Skeletal muscle tissue (tissue), 4 donors: ENCODE results near the gene OTOGL. TPM values are rescaled to one million over a fixed set of nuclear protein-coding genes. Genes with fewer than 3 reads are reported as not detected.

Source experiments
- H3K27ac ChIP-seq: one replicate; pipeline ENCODE4 v1.7.0; 2013; ENCODE audit warnings: mild to moderate bottlenecking, low read depth, low read length, inconsistent platforms
- H3K27me3 ChIP-seq, 3 donors: one replicate each; pipeline ENCODE4 v1.7.0; 2013; ENCODE audit warnings: low read length in 3 of 3; ENCODE audit not compliant: control insufficient read depth in 3 of 3, insufficient read depth in 3 of 3
- H3K36me3 ChIP-seq, 3 donors: one replicate each; pipeline ENCODE4 v1.7.0; 2013; ENCODE audit warnings: low read length in 3 of 3; ENCODE audit not compliant: control insufficient read depth in 3 of 3, insufficient read depth in 3 of 3
- H3K4me1 ChIP-seq, 3 donors: one replicate each; pipeline ENCODE4 v1.7.0; 2013; ENCODE audit warnings: low read length in 3 of 3, mild to moderate bottlenecking in 3 of 3; ENCODE audit not compliant: control insufficient read depth in 3 of 3, insufficient read depth in 3 of 3
- H3K4me3 ChIP-seq, 3 donors: one replicate each; pipeline ENCODE4 v1.7.0; 2013; ENCODE audit warnings: low read length in 3 of 3
- H3K9ac ChIP-seq, 3 donors: one replicate each; pipeline ENCODE4 v1.7.0; 2013; ENCODE audit warnings: low read length in 3 of 3, mild to moderate bottlenecking in 3 of 3, moderate library complexity in 2 of 3, low read depth in 1 of 3
- H3K9me3 ChIP-seq, 3 donors: one replicate each; pipeline ENCODE4 v1.7.0; 2013; ENCODE audit warnings: low read length in 3 of 3; ENCODE audit not compliant: control insufficient read depth in 3 of 3
- total RNA-seq: library from RNA; depleted of rRNA; stranded (reverse); fragments of >200 nt; gene quantifications from one replicate; pipeline ENCODE4 v1.2.3, GENCODE V29; 2014
- donor health status: Osteomylitis.

The OTOGL gene
- total RNA-seq, 1 donor from 2014 or later: 0.52 TPM

DNA sequence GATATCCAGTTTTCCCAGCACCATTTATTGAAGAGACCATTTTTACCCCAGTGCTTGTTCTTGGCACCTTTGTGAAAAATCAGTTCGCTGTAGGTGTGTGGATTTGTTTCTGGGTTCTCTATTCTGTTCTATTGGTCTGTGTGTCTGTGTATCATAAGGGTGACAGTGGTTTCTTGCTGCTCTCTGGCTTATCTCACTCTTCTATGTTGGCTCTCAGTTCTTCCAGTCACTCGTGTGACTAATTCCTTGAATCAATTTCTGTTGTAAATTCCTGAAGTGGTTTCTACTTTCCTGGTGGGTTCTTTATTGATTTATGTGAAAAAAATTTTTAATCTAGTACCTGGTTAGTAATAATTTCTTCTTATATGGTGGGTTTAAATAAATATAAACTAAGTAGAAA lies 58.3 kb downstream of the OTOGL start:
- Histone ChIP-seq H3K9me3 (no peaks in the 10 kb centered on the region), H3K27ac (no peak overlapping the region), H3K4me3 (no peak overlapping the region), H3K9ac (no peak overlapping the region), H3K4me1 (no peaks in the 10 kb centered on the region), H3K27me3 (no peaks in the 10 kb centered on the region), H3K36me3 (no peaks in the 10 kb centered on the region)

DNA sequence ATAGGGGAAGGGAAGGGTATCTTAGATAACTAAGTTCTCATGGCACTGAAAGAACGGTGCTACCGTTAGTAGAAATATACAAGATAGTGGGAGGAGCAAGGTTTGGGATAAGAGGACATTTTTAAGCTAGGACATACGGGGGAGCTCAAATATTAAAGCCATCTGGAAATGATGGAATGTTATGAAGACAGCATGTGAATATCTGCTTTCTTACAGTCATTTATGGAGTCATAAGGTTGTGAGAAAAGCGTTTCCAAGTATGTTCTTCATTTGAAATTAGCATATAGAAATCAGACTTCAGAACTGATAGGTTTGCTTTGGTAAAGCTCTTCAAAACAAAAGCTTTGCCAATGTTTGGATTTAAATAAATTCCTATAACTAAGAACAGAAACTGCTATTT lies 62.3 kb downstream of the OTOGL start:
- no peaks in the 10 kb centered on the region for H3K36me3 ChIP-seq
- H3K9me3 ChIP-seq: no peaks in the 10 kb centered on the region
- no peak overlapping the region for H3K4me3 ChIP-seq
- H3K9ac ChIP-seq: no peak overlapping the region
- H3K27ac ChIP-seq: no peak overlapping the region
- no peaks in the 10 kb centered on the region for H3K4me1 ChIP-seq
- H3K27me3 ChIP-seq: no peaks in the 10 kb centered on the region

DNA sequence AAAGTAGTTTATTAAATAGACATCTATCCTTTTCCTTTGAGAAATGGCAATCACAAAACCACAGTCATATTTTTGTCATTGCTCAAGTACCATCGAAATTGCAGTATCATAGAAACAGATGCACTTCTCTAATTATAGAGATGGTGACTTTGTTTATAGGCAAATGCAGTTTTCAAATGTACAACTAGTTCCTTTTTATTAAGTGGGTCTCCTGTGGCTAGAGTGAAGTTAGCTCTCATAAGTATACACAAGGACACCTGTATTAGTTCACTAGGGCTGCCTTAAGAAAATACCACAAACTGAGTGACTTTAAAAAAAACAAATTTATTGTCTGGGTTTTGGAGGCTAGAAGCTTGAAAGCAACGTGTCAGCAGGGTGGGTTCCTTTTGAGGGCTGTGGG lies 62.8 kb downstream of the OTOGL start:
- H3K36me3 ChIP-seq: no peaks in the 10 kb centered on the region
- no peaks in the 10 kb centered on the region for H3K4me1 ChIP-seq
- H3K27me3 ChIP-seq: no peaks in the 10 kb centered on the region
- no peak overlapping the region for H3K9ac ChIP-seq
- no peak overlapping the region for H3K27ac ChIP-seq
- no peak overlapping the region for H3K4me3 ChIP-seq
- no peaks in the 10 kb centered on the region for H3K9me3 ChIP-seq

DNA sequence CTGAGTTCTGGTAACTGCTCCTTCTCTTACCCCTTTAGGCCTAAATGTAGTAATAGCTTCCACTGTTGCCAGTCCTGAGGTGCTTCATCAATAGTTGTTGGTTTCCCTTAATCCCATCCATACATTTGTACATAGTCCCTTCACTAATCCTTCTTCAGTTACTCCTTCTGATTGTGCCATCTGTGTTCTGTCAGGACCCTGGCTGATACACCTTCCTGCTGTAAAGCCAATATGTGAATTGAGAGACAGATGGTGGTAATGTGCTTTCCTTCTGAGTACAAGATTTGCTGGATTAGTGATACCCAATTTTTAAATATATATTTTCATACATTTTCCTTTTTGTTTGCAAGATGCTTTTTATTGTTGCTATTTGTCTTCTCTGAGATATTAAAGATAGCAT lies 66.4 kb downstream of the OTOGL start:
- Histone ChIP-seq H3K27me3 (no peaks in the 10 kb centered on the region), H3K36me3 (no peaks in the 10 kb centered on the region), H3K4me3 (no peak overlapping the region), H3K9ac (no peak overlapping the region), H3K27ac (no peak overlapping the region), H3K4me1 (no peaks in the 10 kb centered on the region), H3K9me3 (no peaks in the 10 kb centered on the region)

DNA sequence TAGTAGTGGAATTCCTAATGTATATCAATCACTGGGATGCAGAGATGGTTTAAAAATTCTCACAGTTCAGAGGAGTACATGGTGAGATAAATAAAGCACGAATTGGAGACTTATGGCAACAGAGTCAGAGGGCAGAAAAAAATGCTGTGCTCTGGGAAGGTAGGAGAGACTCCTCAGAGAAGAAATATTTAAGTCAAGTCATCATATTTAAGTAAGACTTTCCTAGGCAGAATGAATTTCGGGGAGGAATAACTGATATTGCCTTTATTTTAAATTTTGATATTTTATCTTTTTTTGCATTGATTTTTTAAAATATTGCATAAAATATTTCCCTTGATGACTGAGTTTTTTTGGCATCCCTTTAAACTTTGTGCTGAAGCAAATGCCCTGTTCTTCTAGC lies 67.4 kb downstream of the OTOGL start:
- no peaks in the 10 kb centered on the region for H3K4me1 ChIP-seq
- H3K9ac ChIP-seq: no peak overlapping the region
- H3K27ac ChIP-seq: no peak overlapping the region
- no peaks in the 10 kb centered on the region for H3K27me3 ChIP-seq
- H3K36me3 ChIP-seq: no peaks in the 10 kb centered on the region
- H3K4me3 ChIP-seq: no peak overlapping the region
- H3K9me3 ChIP-seq: no peaks in the 10 kb centered on the region

DNA sequence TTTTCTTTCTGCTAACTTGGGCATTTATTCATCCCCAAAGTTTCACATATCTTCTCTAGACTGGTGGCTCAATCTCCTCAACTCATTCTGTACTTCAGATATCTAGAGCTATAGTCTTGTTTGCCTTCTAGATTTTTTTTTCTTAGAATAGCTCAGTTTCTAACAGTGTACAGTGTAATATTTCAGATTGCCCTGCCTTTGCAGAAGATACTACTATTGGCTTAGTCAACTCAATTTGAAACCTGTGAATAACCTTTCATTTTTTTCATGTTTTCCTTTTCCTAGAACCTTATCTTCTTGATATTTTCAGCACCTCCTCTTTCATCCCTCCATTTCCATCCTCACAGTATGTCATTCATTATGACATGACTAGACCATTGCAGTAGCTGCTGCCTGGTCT lies 69.6 kb downstream of the OTOGL start:
- Histone ChIP-seq H3K27me3 (no peaks in the 10 kb centered on the region), H3K36me3 (no peaks in the 10 kb centered on the region), H3K4me1 (no peaks in the 10 kb centered on the region), H3K27ac (no peak overlapping the region), H3K9ac (no peak overlapping the region), H3K4me3 (no peak overlapping the region), H3K9me3 (no peaks in the 10 kb centered on the region)

DNA sequence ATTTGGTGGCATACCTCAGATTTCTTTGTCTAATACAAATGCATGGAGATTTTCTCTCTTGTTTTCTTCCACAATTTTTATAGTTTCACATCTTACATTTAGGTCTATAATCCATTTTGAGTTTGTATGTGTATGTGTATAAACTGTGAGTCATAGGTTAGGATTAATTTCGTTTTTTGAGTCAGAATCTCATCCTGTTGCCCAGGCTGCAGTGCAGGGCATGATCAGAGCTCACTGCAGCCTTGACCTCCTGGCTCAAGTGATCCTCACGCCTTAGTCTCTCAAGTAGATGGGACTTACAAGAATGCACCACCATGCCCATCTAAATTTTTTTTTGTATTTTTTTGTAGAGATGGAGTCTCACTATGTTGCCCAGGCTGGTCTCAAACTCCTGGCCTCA lies 71.6 kb downstream of the OTOGL start:
- Histone ChIP-seq H3K9ac (no peak overlapping the region), H3K27me3 (no peaks in the 10 kb centered on the region), H3K4me3 (no peak overlapping the region), H3K4me1 (no peaks in the 10 kb centered on the region), H3K9me3 (no peaks in the 10 kb centered on the region), H3K36me3 (no peaks in the 10 kb centered on the region), H3K27ac (no peak overlapping the region)

DNA sequence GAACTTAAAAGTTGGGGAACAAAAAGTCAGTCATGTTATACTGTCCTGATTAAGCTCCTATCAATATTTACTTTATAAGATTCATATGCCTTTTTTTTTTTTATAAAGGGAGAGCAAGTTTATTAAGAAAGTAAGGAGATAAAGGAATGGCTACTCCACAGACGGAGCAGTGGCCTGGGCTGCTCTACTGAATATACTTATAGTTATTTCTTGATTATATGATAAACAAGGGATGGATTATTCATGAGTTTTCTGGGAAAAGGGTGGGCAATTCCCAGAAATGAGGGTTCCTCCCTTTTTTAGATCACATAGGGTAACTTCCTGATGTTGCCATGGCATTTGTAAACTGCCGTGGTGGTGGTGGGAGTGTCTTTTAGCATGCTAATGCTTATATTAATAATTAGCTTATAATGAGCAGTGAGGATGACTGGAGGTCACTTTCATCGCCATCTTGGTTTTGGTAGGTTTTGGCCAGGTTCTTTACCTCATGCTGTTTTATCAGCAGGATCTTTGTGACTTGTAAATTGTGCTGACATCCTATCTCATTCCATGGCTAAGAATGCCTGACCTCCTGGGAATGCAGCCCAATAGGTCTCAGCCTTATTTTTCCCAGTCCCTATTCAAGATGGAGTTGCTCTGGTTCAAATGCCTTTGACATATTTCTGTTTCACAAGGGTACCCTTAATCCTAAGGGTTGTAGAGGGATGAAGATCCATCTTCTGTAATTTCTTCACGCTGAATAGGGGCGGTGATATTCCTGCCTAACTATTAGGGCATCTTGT lies 73.9 kb downstream of the OTOGL start:
- Histone ChIP-seq H3K27me3 (no peaks in the 10 kb centered on the region), H3K9me3 (no peaks in the 10 kb centered on the region), H3K36me3 (no peaks in the 10 kb centered on the region), H3K4me3 (no peak overlapping the region), H3K4me1 (no peaks in the 10 kb centered on the region), H3K27ac (no peak overlapping the region), H3K9ac (no peak overlapping the region)

DNA sequence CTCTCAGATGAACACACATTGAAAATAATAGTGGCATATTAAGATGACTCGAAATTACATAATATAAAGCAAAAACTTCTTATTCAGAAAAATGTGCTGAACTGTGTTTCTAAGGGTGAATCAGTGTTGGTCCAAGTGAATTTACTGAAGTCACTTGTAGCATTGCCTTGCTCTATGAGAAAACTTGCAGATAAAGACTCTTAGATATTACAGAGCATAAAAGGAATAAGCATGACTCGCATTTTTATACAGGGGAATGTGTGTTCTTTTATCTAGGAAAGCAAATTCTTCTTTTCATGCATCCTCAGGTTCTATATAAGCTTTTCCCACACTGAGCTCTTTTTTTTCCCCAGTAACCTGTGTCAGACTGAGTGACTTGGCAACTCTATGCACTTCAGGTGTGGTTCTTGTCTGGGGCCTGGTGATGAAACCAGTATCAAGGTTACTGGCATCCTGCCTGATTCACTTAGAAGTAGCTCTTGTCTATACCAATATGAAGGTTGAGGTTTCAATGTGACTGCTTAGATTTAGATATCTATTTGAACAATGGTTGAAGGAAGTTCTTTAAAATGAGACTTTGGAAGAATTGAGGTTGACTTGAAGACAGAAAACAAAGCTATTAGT lies 76.1 kb downstream of the OTOGL start:
- Histone ChIP-seq H3K27me3 (no peaks in the 10 kb centered on the region), H3K4me1 (no peaks in the 10 kb centered on the region), H3K9ac (no peak overlapping the region), H3K4me3 (no peak overlapping the region), H3K9me3 (no peaks in the 10 kb centered on the region), H3K36me3 (no peaks in the 10 kb centered on the region), H3K27ac (no peak overlapping the region)

DNA sequence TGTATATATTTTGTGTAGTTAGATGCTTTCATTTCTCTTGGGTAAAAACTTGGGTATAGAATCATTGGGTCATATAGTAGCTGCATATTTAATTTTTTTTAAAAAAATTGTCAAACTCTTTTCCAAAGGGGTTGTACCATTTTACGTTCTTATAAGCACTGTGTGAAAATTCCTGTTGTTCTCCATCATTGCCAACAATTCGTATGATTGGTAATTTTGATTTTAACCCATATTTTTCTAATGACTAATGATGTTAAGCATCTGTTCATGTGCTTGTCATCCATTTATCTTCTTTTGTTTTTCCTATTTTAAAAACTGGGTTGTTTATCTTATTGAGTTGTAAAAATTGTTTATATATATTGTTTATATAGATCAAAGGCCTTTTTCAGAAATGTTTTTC lies 77.4 kb downstream of the OTOGL start:
- no peaks in the 10 kb centered on the region for H3K4me1 ChIP-seq
- H3K9ac ChIP-seq: no peak overlapping the region
- H3K36me3 ChIP-seq: no peaks in the 10 kb centered on the region
- no peaks in the 10 kb centered on the region for H3K9me3 ChIP-seq
- no peak overlapping the region for H3K27ac ChIP-seq
- no peaks in the 10 kb centered on the region for H3K27me3 ChIP-seq
- no peak overlapping the region for H3K4me3 ChIP-seq
